ENCODE results near the gene TMIGD1.

Gene TMIGD1

GRCh38 chr17:30332057-30332542 lies 1.8 kb downstream of the TMIGD1 start:
- peaks cover 24% of the 10 kb centered on the region for H3K27me3 ChIP-seq (ENCODE audit: low read depth)
- in situ Hi-C loops (cut with MboI; ENCODE audit: low sequenced_read_pairs) = loop anchor here (10.0 kb wide), 1 partner anchor 227 kb away; no protein-coding TSS in a partner anchor
- no peaks in the 10 kb centered on the region for H3K36me3 ChIP-seq (replicated peaks)
- DNase-seq (ENCODE audit: low spot score in 2 of 2) = no peak
- H3K4me1 ChIP-seq = peaks cover under 1% of the 10 kb centered on the region; the same call in 1 of the 2 replicates
- no peaks in the 10 kb centered on the region for H3K9me3 ChIP-seq
- no peak overlapping the region for H3K4me3 ChIP-seq

- Histone ChIP-seq H3K4me1 (peaks cover 13% of the 10 kb centered on the region), H3K27me3 (ENCODE audit: low read depth) (peaks cover 39% of the 10 kb centered on the region), H3K36me3 (replicated peaks) (no peaks in the 10 kb centered on the region), H3K4me3 (no peak overlapping the region), H3K9me3 (no peaks in the 10 kb centered on the region)
- in situ Hi-C loops (cut with MboI; ENCODE audit: low sequenced_read_pairs) = no loop called here
- DNase-seq (ENCODE audit: low spot score in 2 of 2) = peak in 1 of 2 experiments; percentile 45
Measured at GRCh38 chr17:30326809-30327208, 7.0 kb downstream of the TMIGD1 start.

DNA sequence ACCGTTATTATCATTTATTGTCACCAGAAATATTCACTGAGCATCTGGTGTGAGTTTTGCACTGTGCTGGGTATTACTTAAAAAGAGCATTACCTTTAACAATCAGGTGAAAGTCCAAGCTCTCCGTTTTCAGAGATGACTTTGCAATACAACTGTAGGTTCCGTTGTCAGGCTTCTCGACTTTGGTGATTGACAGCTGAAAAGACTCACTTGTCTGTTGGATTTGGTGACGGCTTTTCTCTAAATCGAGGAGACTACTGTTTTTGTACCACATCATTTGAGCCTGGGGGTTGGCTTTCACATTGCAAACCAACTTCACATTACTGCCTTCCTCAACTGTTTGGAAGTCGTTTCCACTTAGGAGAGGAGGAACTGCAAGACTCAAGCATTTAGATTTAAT lies 9.1 kb downstream of the TMIGD1 start:
- Histone ChIP-seq H3K4me3 (no peak overlapping the region), H3K36me3 (replicated peaks) (no peaks in the 10 kb centered on the region), H3K27me3 (ENCODE audit: low read depth) (peaks cover 22% of the 10 kb centered on the region), H3K4me1 (peaks cover 13% of the 10 kb centered on the region), H3K9me3 (no peaks in the 10 kb centered on the region)
- no peak for DNase-seq (ENCODE audit: low spot score in 2 of 2)
- in situ Hi-C loops (cut with MboI; ENCODE audit: low sequenced_read_pairs) = no loop called here

DNA sequence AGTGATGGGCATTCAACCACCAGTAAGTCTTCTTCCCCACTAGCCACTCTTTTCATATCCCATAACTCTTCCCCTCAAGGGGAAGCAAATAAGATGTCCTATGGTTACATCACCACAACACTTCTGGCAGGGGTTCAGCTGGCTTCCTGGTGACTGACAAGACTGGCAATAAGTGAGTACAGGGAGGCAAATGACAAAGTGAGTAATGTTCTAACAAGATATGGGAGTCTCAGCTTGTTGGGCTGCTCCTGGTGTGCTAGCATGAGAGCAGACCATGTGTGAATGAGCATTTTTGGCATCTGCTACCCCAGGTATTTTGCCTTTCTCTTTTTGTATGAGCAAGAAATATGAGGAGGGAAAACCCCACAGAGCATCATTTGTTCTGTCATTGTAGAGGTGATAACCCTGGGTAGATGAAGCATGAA lies 9.9 kb downstream of the TMIGD1 start:
- no peaks in the 10 kb centered on the region for H3K36me3 ChIP-seq (replicated peaks)
- in situ Hi-C loops (cut with MboI; ENCODE audit: low sequenced_read_pairs) = no loop called here
- no peak for DNase-seq (ENCODE audit: low spot score in 2 of 2)
- no peaks in the 10 kb centered on the region for H3K9me3 ChIP-seq
- peaks cover 15% of the 10 kb centered on the region for H3K27me3 ChIP-seq (ENCODE audit: low read depth)
- no peak overlapping the region for H3K4me3 ChIP-seq
- H3K4me1 ChIP-seq = peaks cover 13% of the 10 kb centered on the region

GRCh38 chr17:30323262-30323894 lies 10.5 kb downstream of the TMIGD1 start:
- DNase-seq (ENCODE audit: low spot score in 2 of 2) = peak in 1 of 2 experiments; percentile 18
- in situ Hi-C loops (cut with MboI; ENCODE audit: low sequenced_read_pairs) = no loop called here
- Histone ChIP-seq H3K9me3 (no peaks in the 10 kb centered on the region), H3K4me3 (no peak overlapping the region), H3K27me3 (ENCODE audit: low read depth) (peaks cover 14% of the 10 kb centered on the region), H3K4me1 (peaks cover 13% of the 10 kb centered on the region), H3K36me3 (replicated peaks) (no peaks in the 10 kb centered on the region)

GRCh38 chr17:30321314-30321713 lies 12.5 kb downstream of the TMIGD1 start:
- Histone ChIP-seq H3K36me3 (replicated peaks) (no peaks in the 10 kb centered on the region), H3K4me1 (peaks cover 5% of the 10 kb centered on the region), H3K27me3 (ENCODE audit: low read depth) (peaks cover 10% of the 10 kb centered on the region), H3K4me3 (no peak overlapping the region), H3K9me3 (no peaks in the 10 kb centered on the region)
- in situ Hi-C loops (cut with MboI; ENCODE audit: low sequenced_read_pairs) = no loop called here
- DNase-seq (ENCODE audit: low spot score in 2 of 2) = no peak

GRCh38 chr17:30318155-30318554 lies 15.7 kb downstream of the TMIGD1 start:
- Histone ChIP-seq H3K4me1 (no peaks in the 10 kb centered on the region), H3K27me3 (ENCODE audit: low read depth) (no peaks in the 10 kb centered on the region), H3K36me3 (replicated peaks) (no peaks in the 10 kb centered on the region), H3K4me3 (no peak overlapping the region), H3K9me3 (no peaks in the 10 kb centered on the region)
- in situ Hi-C loops (cut with MboI; ENCODE audit: low sequenced_read_pairs) = no loop called here
- no peak for DNase-seq (ENCODE audit: low spot score in 2 of 2)

GRCh38 chr17:30316736-30317135 lies 17.1 kb downstream of the TMIGD1 start:
- Histone ChIP-seq H3K4me1 (no peaks in the 10 kb centered on the region), H3K4me3 (no peak overlapping the region), H3K9me3 (no peaks in the 10 kb centered on the region), H3K36me3 (replicated peaks) (no peaks in the 10 kb centered on the region), H3K27me3 (ENCODE audit: low read depth) (no peaks in the 10 kb centered on the region)
- no peak for DNase-seq (ENCODE audit: low spot score in 2 of 2)
- in situ Hi-C loops (cut with MboI; ENCODE audit: low sequenced_read_pairs) = no loop called here

- H3K36me3 ChIP-seq (replicated peaks) = no peaks in the 10 kb centered on the region
- no peaks in the 10 kb centered on the region for H3K4me1 ChIP-seq
- H3K4me3 ChIP-seq = no peak overlapping the region
- DNase-seq (ENCODE audit: low spot score in 2 of 2) = no peak
- in situ Hi-C loops (cut with MboI; ENCODE audit: low sequenced_read_pairs) = no loop called here
- H3K9me3 ChIP-seq = no peaks in the 10 kb centered on the region
- H3K27me3 ChIP-seq (ENCODE audit: low read depth) = no peaks in the 10 kb centered on the region
Measured at GRCh38 chr17:30315106-30315505, 18.8 kb downstream of the TMIGD1 start.

DNA sequence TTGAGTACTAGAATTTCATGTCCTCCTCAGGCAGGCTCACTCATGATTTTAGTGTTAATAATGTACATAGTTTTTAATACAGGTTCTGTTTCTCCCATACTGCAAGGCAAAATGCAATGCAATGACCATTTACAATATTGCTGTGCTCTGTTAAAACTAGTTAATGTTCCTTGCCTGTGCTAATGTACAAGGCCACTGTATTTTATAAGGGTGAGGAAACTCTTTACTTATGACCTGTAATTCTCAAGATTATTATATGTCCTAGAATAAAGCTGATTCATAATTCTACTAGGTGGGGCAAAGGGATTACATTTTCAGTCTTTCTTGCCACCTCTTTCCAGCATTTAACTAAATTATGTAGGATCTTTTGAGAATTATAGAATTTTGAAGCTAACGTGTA lies 19.4 kb downstream of the TMIGD1 start:
- Histone ChIP-seq H3K27me3 (ENCODE audit: low read depth) (no peaks in the 10 kb centered on the region), H3K36me3 (replicated peaks) (no peaks in the 10 kb centered on the region), H3K9me3 (no peaks in the 10 kb centered on the region), H3K4me1 (no peaks in the 10 kb centered on the region), H3K4me3 (no peak overlapping the region)
- DNase-seq (ENCODE audit: low spot score in 2 of 2) = no peak
- in situ Hi-C loops (cut with MboI; ENCODE audit: low sequenced_read_pairs) = no loop called here

DNA sequence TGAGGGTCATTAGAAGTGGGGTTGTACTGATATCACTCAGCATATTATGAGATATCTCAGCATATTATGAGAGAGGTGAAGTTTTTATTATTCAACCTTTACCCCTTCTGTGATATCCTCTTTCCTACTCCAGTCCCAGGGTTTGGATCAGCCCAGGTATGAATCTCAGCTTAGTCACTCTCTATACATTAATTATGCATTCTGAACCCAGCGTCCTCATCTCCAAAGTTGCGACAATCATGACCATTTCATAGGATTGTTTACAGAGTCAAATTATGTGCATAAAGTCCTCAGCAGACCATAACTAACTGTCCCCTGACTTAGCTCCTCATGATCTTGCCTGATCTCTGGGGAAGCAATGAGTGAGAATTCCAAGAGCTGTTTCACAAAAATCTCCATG lies 21.6 kb downstream of the TMIGD1 start:
- in situ Hi-C loops (cut with MboI; ENCODE audit: low sequenced_read_pairs) = no loop called here
- Histone ChIP-seq H3K27me3 (ENCODE audit: low read depth) (no peaks in the 10 kb centered on the region), H3K9me3 (no peaks in the 10 kb centered on the region), H3K4me3 (no peak overlapping the region), H3K4me1 (no peaks in the 10 kb centered on the region; the same call in 1 of the 2 replicates), H3K36me3 (replicated peaks) (no peaks in the 10 kb centered on the region)
- DNase-seq (ENCODE audit: low spot score in 2 of 2) = no peak

DNA sequence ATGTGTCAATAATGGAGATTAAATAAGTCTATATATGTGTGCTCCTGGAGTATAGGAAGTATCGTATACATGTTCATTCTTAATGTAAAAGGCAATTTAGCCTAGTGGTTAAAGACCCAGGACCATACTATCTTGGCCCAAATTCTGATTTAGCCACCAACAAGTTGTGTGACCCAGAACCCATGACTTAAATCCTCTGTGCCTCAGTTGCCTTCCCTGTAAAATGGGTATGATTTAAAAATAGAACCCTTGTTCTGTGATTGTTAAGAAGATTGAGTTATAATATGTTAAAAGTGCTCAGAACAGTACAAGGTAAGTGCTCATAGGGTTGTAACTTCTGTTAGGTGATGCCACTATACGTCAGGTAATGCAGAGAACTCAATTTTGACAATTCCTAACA lies 23.3 kb downstream of the TMIGD1 start:
- Histone ChIP-seq H3K36me3 (replicated peaks) (no peaks in the 10 kb centered on the region), H3K4me3 (no peak overlapping the region), H3K9me3 (no peaks in the 10 kb centered on the region), H3K4me1 (no peaks in the 10 kb centered on the region; the same call in 1 of the 2 replicates), H3K27me3 (ENCODE audit: low read depth) (no peaks in the 10 kb centered on the region)
- no peak for DNase-seq (ENCODE audit: low spot score in 2 of 2)
- in situ Hi-C loops (cut with MboI; ENCODE audit: low sequenced_read_pairs) = no loop called here

- no peaks in the 10 kb centered on the region for H3K9me3 ChIP-seq
- no peak overlapping the region for H3K4me3 ChIP-seq
- no peaks in the 10 kb centered on the region for H3K27me3 ChIP-seq (ENCODE audit: low read depth)
- in situ Hi-C loops (cut with MboI; ENCODE audit: low sequenced_read_pairs) = no loop called here
- H3K36me3 ChIP-seq (replicated peaks) = no peaks in the 10 kb centered on the region
- DNase-seq (ENCODE audit: low spot score in 2 of 2) = no peak
- no peaks in the 10 kb centered on the region; the same call in 1 of the 2 replicates for H3K4me1 ChIP-seq
Measured at GRCh38 chr17:30309591-30309990, 24.3 kb downstream of the TMIGD1 start.

DNA sequence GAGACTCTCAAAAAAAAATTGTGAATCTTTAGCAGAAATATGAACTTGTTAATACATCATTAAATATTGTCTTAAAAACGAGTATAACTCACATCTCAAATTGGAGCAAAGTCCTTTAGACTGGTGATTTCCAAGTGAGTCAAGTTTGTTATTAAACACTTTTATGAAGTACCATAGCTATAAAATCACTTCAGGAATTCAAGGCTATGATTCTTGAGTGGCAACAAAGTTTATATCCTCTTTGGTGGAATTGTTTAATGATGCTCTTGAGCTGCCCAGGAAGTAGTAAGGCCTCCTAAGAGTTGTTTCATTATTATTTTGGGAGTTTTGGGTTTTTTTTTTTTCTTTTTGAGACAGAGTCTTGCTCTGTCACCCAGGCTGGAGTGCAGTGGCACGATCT lies 25.5 kb downstream of the TMIGD1 start:
- no peak for DNase-seq (ENCODE audit: low spot score in 2 of 2)
- in situ Hi-C loops (cut with MboI; ENCODE audit: low sequenced_read_pairs) = no loop called here
- H3K4me1 ChIP-seq = no peaks in the 10 kb centered on the region; the same call in 1 of the 2 replicates

DNA sequence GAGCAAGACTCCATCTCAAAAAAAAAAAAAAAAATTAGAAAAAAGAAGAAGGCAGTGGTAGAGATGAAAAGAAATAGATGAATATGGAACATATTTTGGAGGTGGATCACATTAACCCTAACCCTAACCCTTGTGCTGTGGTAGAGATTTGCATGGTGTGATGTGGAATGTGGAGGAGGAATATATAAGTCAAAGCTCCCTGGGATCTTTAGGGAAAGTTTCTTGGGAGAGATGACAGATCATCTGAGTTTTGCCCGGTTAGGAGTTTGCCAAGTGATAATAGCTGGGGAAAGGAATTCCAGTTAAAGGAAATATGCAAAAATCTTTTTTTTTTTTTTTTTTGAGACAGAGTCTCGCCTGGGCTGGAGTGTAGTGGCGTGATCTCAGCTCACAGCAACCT lies 29.1 kb downstream of the TMIGD1 start:
- Histone ChIP-seq H3K36me3 (replicated peaks) (no peaks in the 10 kb centered on the region), H3K4me3 (no peak overlapping the region), H3K27me3 (ENCODE audit: low read depth) (no peaks in the 10 kb centered on the region), H3K4me1 (no peaks in the 10 kb centered on the region; the same call in 1 of the 2 replicates), H3K9me3 (no peaks in the 10 kb centered on the region)
- DNase-seq (ENCODE audit: low spot score in 2 of 2) = no peak
- in situ Hi-C loops (cut with MboI; ENCODE audit: low sequenced_read_pairs) = no loop called here

More for the DNA sequence above, 25.5 kb downstream of the TMIGD1 start:
- Histone ChIP-seq H3K4me3 (no peak overlapping the region), H3K9me3 (no peaks in the 10 kb centered on the region), H3K36me3 (replicated peaks) (no peaks in the 10 kb centered on the region), H3K27me3 (ENCODE audit: low read depth) (no peaks in the 10 kb centered on the region)

Measured in HAP-1 (cell line).